HepG2 (cell line): ENCODE results near the gene ABHD15. TPM values are rescaled to one million over a fixed set of nuclear protein-coding genes. Genes with fewer than 3 reads are reported as not detected.

Experiments
- AHR ChIP-seq: IDR thresholded peaks from 2 replicates; pipeline ENCODE4 v1.6.1; 2018; ENCODE audit warnings: missing genetic modification reagents, missing compliant biosample characterization
- ATAD3A ChIP-seq: sonication (generic); formaldehyde crosslinking; IDR thresholded peaks from 2 replicates; pipeline ENCODE4 v1.4.0; 2020; ENCODE audit warnings: missing genetic modification reagents
- BCL6 ChIP-seq: IDR thresholded peaks from 2 replicates; pipeline ENCODE4 v1.6.1; 2016; ENCODE audit warnings: missing genetic modification reagents, missing compliant biosample characterization
- BRD4 ChIP-seq: sonication (generic); formaldehyde crosslinking; IDR thresholded peaks from 2 replicates; pipeline ENCODE4 v1.4.0; 2020; ENCODE audit warnings: missing genetic modification reagents
- GLI4 ChIP-seq: sonication (generic); formaldehyde crosslinking; IDR thresholded peaks from 2 replicates; pipeline ENCODE4 v1.5.1; 2020; ENCODE audit warnings: missing genetic modification reagents, mild to moderate bottlenecking, moderate library complexity, borderline replicate concordance
- GZF1 ChIP-seq: sonication (generic); formaldehyde crosslinking; IDR thresholded peaks from 2 replicates; pipeline ENCODE4 v1.5.1; 2020; ENCODE audit warnings: mild to moderate bottlenecking, missing genetic modification reagents
- HCFC1 ChIP-seq: fragments of 150-350 bp; IDR thresholded peaks from 2 replicates; pipeline ENCODE4 v1.6.1; 2014; ENCODE audit warnings: low read depth, low read length
- JDP2 ChIP-seq: sonication (generic); formaldehyde crosslinking; IDR thresholded peaks from 2 replicates; pipeline ENCODE4 v1.8.1; 2022; ENCODE audit warnings: missing genetic modification reagents, borderline replicate concordance
- MZF1 ChIP-seq: sonication (generic); formaldehyde crosslinking; IDR thresholded peaks from 2 replicates; pipeline ENCODE4 v1.8.1; 2023; ENCODE audit warnings: mild to moderate bottlenecking, missing genetic modification reagents, borderline replicate concordance
- NBN ChIP-seq: fragments of 450-650 bp; conservative IDR thresholded peaks from 2 replicates; pipeline ENCODE4 v1.6.1; 2017
- NFKBIZ ChIP-seq: IDR thresholded peaks from 2 replicates; pipeline ENCODE4 v1.6.1; 2018; ENCODE audit warnings: missing genetic modification reagents, missing compliant biosample characterization
- PCBP1 ChIP-seq: fragments of 200-400 bp; formaldehyde crosslinking; IDR thresholded peaks from 2 replicates; pipeline ENCODE4 v1.6.1; 2017; ENCODE audit warnings: mild to moderate bottlenecking, low read depth, low read length, borderline replicate concordance
- POGZ ChIP-seq: sonication (generic); formaldehyde crosslinking; IDR thresholded peaks from 2 replicates; pipeline ENCODE4 v1.4.0; 2020; ENCODE audit warnings: mild to moderate bottlenecking, missing genetic modification reagents
- PRMT3 ChIP-seq: sonication (generic); formaldehyde crosslinking; IDR thresholded peaks from 2 replicates; pipeline ENCODE4 v1.8.1; 2022; ENCODE audit warnings: low read depth, mild to moderate bottlenecking, moderate library complexity, missing genetic modification reagents, borderline replicate concordance
- SIN3A ChIP-seq: IDR thresholded peaks from 2 replicates; pipeline ENCODE4 v1.6.1; 2011; ENCODE audit warnings: low read depth, mild to moderate bottlenecking, control low read depth, low read length, borderline replicate concordance
- SIX4 ChIP-seq: sonication (generic); formaldehyde crosslinking; IDR thresholded peaks from 2 replicates; pipeline ENCODE4 v1.4.0; 2020; ENCODE audit warnings: missing genetic modification reagents
- SMAD9 ChIP-seq: sonication (generic); formaldehyde crosslinking; IDR thresholded peaks from 2 replicates; pipeline ENCODE4 v1.5.1; 2020; ENCODE audit warnings: mild to moderate bottlenecking, missing genetic modification reagents
- TBX2 ChIP-seq: sonication (generic); formaldehyde crosslinking; IDR thresholded peaks from 2 replicates; pipeline ENCODE4 v1.5.0; 2020; ENCODE audit warnings: missing genetic modification reagents, mild to moderate bottlenecking, borderline replicate concordance
- ZNF124 ChIP-seq: sonication (generic); formaldehyde crosslinking; IDR thresholded peaks from 2 replicates; pipeline ENCODE4 v1.4.0; 2020; ENCODE audit warnings: missing genetic modification reagents
- ZNF629 ChIP-seq: sonication (generic); formaldehyde crosslinking; conservative IDR thresholded peaks from 2 replicates; pipeline ENCODE4 v1.5.0; 2020; ENCODE audit warnings: missing genetic modification reagents
- ZNF75D ChIP-seq: sonication (generic); formaldehyde crosslinking; IDR thresholded peaks from 2 replicates; pipeline ENCODE4 v1.8.1; 2023; ENCODE audit warnings: missing genetic modification reagents, mild to moderate bottlenecking, borderline replicate concordance
- ZNF766 ChIP-seq: sonication (generic); formaldehyde crosslinking; IDR thresholded peaks from 2 replicates; pipeline ENCODE4 v1.5.0; 2020; ENCODE audit warnings: missing genetic modification reagents, borderline replicate concordance
- ZNF777 ChIP-seq: sonication (generic); formaldehyde crosslinking; IDR thresholded peaks from 2 replicates; pipeline ENCODE4 v1.4.0; 2020; ENCODE audit warnings: missing genetic modification reagents
- polyA plus RNA-seq, 8 experiments: library from polyadenylated mRNA; depleted of rRNA in 3 of 8; stranded (reverse) in 7 of 8; unstranded in 1 of 8; fragments of >200 nt; fragmentation: Illumina TruSeq in 4 of 8; extraction: Trizol in 4 of 8; gene quantifications; 2 replicates each; pipeline versions ENCODE4 v1.2.1 to v1.2.3, GENCODE V29; 2011 to 2016; ENCODE audit warnings: low read depth in 4 of 8, missing spikeins in 1 of 8, mixed read lengths in 1 of 8; ENCODE audit not compliant: insufficient read depth in 1 of 8
- total RNA-seq, 5 experiments: library from RNA; depleted of rRNA; stranded (reverse); fragments of >200 nt; fragmentation: Illumina TruSeq; extraction: Trizol; gene quantifications; 2 replicates each; pipeline ENCODE4 v1.2.3, GENCODE V29; 2016; ENCODE audit warnings: low read depth in 1 of 5
- TF ChIP-seq, protein P1 (sequence below): conservative IDR thresholded peaks from 2 replicates; pipeline ENCODE4 v1.6.1; 2018; ENCODE audit warnings: missing genetic modification reagents
- TF ChIP-seq, protein P2 (sequence below): sonication (generic); formaldehyde crosslinking; IDR thresholded peaks from 2 replicates; pipeline ENCODE4 v1.4.0; 2020; ENCODE audit warnings: missing genetic modification reagents
- TF ChIP-seq, protein P3 (sequence below), 2 experiments: sonication (generic) in 1 of 2; formaldehyde crosslinking in 1 of 2; IDR thresholded peaks; 2 replicates each; pipeline versions ENCODE4 v1.4.0 to v1.6.1; 2018 to 2020; ENCODE audit warnings: missing genetic modification reagents in 2 of 2, borderline replicate concordance in 1 of 2, low read depth in 1 of 2, mild to moderate bottlenecking in 1 of 2, missing biosample characterization in 1 of 2

Gene ABHD15
- total and polyA plus RNA-seq, 2 of the 13 experiments (the other 11 are each of a cell fraction or from before 2014, with no cell fraction given), result 2.4 to 7.7 TPM

DNA sequence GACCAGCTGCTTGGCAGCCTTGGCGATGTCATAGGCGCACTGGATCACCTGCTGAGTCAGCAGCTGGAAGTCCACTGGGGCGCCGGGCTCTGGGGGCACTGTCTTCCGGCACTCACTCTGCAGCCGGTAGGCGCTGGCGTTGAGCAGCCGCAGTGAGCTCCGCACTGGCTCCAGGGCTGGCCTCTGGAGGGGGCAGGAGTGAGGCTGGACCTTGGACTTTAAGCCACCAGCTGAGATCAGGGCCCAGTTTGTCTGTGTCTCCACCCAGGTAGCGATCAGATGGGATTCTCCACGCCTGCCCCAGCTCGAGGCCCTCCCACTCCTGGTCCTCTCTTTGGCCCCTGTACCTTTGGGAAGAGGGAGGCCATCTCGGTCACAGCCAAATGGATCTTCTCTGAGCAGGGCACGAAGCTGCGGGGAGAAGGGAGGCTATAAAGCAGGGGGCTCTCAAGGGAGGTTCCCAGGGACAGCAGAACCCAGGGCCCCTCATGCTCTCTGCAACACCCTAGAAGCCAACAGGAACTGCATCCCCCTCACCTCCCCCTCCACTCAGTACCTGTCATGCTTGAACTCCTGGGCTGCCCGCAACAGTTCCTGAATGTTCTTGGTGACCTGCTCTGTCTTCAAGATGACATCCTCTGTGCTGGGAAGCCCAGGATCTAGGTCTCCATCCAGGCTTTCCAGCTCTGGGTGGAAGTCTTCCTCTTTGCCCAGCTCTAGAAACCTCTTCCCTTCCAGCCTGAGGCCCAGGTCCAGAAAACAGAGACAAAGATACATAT lies 8.1 kb upstream of the ABHD15 start (continued):
- TF ChIP-seq, protein P1, sequence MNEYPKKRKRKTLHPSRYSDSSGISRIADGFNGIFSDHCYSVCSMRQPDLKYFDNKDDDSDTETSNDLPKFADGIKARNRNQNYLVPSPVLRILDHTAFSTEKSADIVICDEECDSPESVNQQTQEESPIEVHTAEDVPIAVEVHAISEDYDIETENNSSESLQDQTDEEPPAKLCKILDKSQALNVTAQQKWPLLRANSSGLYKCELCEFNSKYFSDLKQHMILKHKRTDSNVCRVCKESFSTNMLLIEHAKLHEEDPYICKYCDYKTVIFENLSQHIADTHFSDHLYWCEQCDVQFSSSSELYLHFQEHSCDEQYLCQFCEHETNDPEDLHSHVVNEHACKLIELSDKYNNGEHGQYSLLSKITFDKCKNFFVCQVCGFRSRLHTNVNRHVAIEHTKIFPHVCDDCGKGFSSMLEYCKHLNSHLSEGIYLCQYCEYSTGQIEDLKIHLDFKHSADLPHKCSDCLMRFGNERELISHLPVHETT, result no peak
- TF ChIP-seq AHR, result peak; percentile 37; the same call in 1 of the 2 replicates
- TF ChIP-seq SMAD9, result no peak
- no peak for TF ChIP-seq ZNF75D (CRISPR knock-in tag)
- no peak for TF ChIP-seq MZF1
- no peak for TF ChIP-seq ATAD3A (CRISPR knock-in tag)
- TF ChIP-seq PCBP1, result 0 out of 2 replicates have a peak, but pooled peaks have one; percentile 84
- no peak for TF ChIP-seq BCL6 (CRISPR knock-in tag)
- TF ChIP-seq ZNF777 (CRISPR knock-in tag), result peak; percentile 57; the same call in 1 of the 2 replicates
- no peak for TF ChIP-seq NBN
- no peak for TF ChIP-seq SIX4 (CRISPR knock-in tag)
- no peak for TF ChIP-seq JDP2 (CRISPR knock-in tag)
- TF ChIP-seq NFKBIZ (CRISPR knock-in tag), result peak; percentile 65; the same call in 1 of the 2 replicates
- TF ChIP-seq BRD4 (CRISPR knock-in tag), result 0 out of 2 replicates have a peak, but pooled peaks have one; percentile 27
- no peak for TF ChIP-seq ZNF124 (CRISPR knock-in tag)
- TF ChIP-seq HCFC1, result no peak
- 0 out of 2 replicates have a peak, but pooled peaks have one; percentile 51 for TF ChIP-seq ZNF766 (CRISPR knock-in tag)
- peak; percentile 47; the same call in 1 of the 2 replicates for TF ChIP-seq ZNF629
- no peak for TF ChIP-seq PRMT3 (CRISPR knock-in tag)
- TF ChIP-seq TBX2 (CRISPR knock-in tag), result peak; percentile 84
- TF ChIP-seq GZF1 (CRISPR knock-in tag), result no peak
- peak; percentile 73 for TF ChIP-seq POGZ (CRISPR knock-in tag)
- TF ChIP-seq, protein P2, sequence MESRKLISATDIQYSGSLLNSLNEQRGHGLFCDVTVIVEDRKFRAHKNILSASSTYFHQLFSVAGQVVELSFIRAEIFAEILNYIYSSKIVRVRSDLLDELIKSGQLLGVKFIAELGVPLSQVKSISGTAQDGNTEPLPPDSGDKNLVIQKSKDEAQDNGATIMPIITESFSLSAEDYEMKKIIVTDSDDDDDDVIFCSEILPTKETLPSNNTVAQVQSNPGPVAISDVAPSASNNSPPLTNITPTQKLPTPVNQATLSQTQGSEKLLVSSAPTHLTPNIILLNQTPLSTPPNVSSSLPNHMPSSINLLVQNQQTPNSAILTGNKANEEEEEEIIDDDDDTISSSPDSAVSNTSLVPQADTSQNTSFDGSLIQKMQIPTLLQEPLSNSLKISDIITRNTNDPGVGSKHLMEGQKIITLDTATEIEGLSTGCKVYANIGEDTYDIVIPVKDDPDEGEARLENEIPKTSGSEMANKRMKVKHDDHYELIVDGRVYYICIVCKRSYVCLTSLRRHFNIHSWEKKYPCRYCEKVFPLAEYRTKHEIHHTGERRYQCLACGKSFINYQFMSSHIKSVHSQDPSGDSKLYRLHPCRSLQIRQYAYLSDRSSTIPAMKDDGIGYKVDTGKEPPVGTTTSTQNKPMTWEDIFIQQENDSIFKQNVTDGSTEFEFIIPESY (CRISPR knock-in tag), result peak; percentile 57; the same call in 1 of the 2 replicates
- TF ChIP-seq, protein P3, sequence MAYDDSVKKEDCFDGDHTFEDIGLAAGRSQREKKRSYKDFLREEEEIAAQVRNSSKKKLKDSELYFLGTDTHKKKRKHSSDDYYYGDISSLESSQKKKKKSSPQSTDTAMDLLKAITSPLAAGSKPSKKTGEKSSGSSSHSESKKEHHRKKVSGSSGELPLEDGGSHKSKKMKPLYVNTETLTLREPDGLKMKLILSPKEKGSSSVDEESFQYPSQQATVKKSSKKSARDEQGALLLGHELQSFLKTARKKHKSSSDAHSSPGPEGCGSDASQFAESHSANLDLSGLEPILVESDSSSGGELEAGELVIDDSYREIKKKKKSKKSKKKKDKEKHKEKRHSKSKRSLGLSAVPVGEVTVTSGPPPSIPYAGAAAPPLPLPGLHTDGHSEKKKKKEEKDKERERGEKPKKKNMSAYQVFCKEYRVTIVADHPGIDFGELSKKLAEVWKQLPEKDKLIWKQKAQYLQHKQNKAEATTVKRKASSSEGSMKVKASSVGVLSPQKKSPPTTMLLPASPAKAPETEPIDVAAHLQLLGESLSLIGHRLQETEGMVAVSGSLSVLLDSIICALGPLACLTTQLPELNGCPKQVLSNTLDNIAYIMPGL (CRISPR knock-in tag; IDR thresholded peaks at IDR 0.05; ENCODE audit: borderline replicate concordance in 1 of 2, low read depth in 1 of 2), result peak; percentile 54 to 74; a peak in 3 of 4 replicates
- 0 out of 2 replicates have a peak, but pooled peaks have one; percentile 69 for TF ChIP-seq SIN3A
- TF ChIP-seq GLI4, result no peak
